Measurements from ENCODE around the gene CDA. TPM values are rescaled to one million over a fixed set of nuclear protein-coding genes. Genes with fewer than 3 reads are reported as not detected.
A peak's percentile ranks its signal among the peaks of the same experiment; 100 is the strongest.

Gene CDA
- total and polyA plus RNA-seq, 10 of the 15 experiments (the other 5 are each of a cell fraction or from before 2014, with no cell fraction given), result not detected

- TF ChIP-seq, protein P1, sequence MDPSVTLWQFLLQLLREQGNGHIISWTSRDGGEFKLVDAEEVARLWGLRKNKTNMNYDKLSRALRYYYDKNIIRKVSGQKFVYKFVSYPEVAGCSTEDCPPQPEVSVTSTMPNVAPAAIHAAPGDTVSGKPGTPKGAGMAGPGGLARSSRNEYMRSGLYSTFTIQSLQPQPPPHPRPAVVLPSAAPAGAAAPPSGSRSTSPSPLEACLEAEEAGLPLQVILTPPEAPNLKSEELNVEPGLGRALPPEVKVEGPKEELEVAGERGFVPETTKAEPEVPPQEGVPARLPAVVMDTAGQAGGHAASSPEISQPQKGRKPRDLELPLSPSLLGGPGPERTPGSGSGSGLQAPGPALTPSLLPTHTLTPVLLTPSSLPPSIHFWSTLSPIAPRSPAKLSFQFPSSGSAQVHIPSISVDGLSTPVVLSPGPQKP (IDR thresholded peaks at IDR 0.05; ENCODE audit: low read depth, low read length), result no peak
- TF ChIP-seq ETV6 (conservative IDR thresholded peaks at IDR 0.05 in 1 of 2, IDR thresholded peaks at IDR 0.05 in 1 of 2; ENCODE audit: borderline replicate concordance in 1 of 2, low read depth in 1 of 2) (no peak), NR2F1 (conservative IDR thresholded peaks at IDR 0.05) (peak; percentile 33; the same call in 1 of the 2 replicates), PAX5 (IDR thresholded peaks at IDR 0.05; ENCODE audit: borderline replicate concordance, low read depth, low read length) (no peak), RBBP5 (conservative IDR thresholded peaks at IDR 0.05) (no peak), KDM1A (IDR thresholded peaks at IDR 0.05; ENCODE audit: borderline replicate concordance) (no peak), JUND (IDR thresholded peaks at IDR 0.05; ENCODE audit: low read depth, low read length) (no peak), SREBF2 (IDR thresholded peaks at IDR 0.05; ENCODE audit: low read length) (no peak), SMAD5 (IDR thresholded peaks at IDR 0.05; ENCODE audit: low read depth) (no peak), MEF2B (IDR thresholded peaks at IDR 0.05; ENCODE audit: partially characterized antibody, poor library complexity, severe bottlenecking) (no peak), EGR1 (IDR thresholded peaks at IDR 0.05; ENCODE audit: borderline replicate concordance in 1 of 2, low read depth in 2 of 2, low read length in 2 of 2) (peak in 1 of 2 experiments; percentile 60; a peak in 2 of 3 replicates), ESRRA (IDR thresholded peaks at IDR 0.05; ENCODE audit: low read length) (no peak), MYC (IDR thresholded peaks at IDR 0.05; ENCODE audit: insufficient read depth, insufficient read length, insufficient replicate concordance, low read length, severe bottlenecking) (no peak), USF1 (IDR thresholded peaks at IDR 0.05; ENCODE audit: borderline replicate concordance, extremely low read length, insufficient read depth, low read depth, low read length) (no peak)
- TF ChIP-seq, protein P2, sequence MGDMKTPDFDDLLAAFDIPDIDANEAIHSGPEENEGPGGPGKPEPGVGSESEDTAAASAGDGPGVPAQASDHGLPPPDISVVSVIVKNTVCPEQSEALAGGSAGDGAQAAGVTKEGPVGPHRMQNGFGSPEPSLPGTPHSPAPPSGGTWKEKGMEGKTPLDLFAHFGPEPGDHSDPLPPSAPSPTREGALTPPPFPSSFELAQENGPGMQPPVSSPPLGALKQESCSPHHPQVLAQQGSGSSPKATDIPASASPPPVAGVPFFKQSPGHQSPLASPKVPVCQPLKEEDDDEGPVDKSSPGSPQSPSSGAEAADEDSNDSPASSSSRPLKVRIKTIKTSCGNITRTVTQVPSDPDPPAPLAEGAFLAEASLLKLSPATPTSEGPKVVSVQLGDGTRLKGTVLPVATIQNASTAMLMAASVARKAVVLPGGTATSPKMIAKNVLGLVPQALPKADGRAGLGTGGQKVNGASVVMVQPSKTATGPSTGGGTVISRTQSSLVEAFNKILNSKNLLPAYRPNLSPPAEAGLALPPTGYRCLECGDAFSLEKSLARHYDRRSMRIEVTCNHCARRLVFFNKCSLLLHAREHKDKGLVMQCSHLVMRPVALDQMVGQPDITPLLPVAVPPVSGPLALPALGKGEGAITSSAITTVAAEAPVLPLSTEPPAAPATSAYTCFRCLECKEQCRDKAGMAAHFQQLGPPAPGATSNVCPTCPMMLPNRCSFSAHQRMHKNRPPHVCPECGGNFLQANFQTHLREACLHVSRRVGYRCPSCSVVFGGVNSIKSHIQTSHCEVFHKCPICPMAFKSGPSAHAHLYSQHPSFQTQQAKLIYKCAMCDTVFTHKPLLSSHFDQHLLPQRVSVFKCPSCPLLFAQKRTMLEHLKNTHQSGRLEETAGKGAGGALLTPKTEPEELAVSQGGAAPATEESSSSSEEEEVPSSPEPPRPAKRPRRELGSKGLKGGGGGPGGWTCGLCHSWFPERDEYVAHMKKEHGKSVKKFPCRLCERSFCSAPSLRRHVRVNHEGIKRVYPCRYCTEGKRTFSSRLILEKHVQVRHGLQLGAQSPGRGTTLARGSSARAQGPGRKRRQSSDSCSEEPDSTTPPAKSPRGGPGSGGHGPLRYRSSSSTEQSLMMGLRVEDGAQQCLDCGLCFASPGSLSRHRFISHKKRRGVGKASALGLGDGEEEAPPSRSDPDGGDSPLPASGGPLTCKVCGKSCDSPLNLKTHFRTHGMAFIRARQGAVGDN (IDR thresholded peaks at IDR 0.05), result no peak
- TF ChIP-seq, protein P3, sequence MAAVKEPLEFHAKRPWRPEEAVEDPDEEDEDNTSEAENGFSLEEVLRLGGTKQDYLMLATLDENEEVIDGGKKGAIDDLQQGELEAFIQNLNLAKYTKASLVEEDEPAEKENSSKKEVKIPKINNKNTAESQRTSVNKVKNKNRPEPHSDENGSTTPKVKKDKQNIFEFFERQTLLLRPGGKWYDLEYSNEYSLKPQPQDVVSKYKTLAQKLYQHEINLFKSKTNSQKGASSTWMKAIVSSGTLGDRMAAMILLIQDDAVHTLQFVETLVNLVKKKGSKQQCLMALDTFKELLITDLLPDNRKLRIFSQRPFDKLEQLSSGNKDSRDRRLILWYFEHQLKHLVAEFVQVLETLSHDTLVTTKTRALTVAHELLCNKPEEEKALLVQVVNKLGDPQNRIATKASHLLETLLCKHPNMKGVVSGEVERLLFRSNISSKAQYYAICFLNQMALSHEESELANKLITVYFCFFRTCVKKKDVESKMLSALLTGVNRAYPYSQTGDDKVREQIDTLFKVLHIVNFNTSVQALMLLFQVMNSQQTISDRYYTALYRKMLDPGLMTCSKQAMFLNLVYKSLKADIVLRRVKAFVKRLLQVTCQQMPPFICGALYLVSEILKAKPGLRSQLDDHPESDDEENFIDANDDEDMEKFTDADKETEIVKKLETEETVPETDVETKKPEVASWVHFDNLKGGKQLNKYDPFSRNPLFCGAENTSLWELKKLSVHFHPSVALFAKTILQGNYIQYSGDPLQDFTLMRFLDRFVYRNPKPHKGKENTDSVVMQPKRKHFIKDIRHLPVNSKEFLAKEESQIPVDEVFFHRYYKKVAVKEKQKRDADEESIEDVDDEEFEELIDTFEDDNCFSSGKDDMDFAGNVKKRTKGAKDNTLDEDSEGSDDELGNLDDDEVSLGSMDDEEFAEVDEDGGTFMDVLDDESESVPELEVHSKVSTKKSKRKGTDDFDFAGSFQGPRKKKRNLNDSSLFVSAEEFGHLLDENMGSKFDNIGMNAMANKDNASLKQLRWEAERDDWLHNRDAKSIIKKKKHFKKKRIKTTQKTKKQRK (IDR thresholded peaks at IDR 0.05; ENCODE audit: low read depth, low read length), result no peak
- TF ChIP-seq, protein P4, sequence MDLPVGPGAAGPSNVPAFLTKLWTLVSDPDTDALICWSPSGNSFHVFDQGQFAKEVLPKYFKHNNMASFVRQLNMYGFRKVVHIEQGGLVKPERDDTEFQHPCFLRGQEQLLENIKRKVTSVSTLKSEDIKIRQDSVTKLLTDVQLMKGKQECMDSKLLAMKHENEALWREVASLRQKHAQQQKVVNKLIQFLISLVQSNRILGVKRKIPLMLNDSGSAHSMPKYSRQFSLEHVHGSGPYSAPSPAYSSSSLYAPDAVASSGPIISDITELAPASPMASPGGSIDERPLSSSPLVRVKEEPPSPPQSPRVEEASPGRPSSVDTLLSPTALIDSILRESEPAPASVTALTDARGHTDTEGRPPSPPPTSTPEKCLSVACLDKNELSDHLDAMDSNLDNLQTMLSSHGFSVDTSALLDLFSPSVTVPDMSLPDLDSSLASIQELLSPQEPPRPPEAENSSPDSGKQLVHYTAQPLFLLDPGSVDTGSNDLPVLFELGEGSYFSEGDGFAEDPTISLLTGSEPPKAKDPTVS (IDR thresholded peaks at IDR 0.05; ENCODE audit: low read depth, low read length), result no peak
Observed at GRCh38 chr1:20633190-20634064, 44.5 kb downstream of the CDA start, which contains the start of gene PINK1 (continued).
